Measurements from ENCODE around the gene PRSS33. TPM values are rescaled to one million over a fixed set of nuclear protein-coding genes. Genes with fewer than 3 reads are reported as not detected.

The PRSS33 gene
- total RNA-seq (not detected), polyA plus RNA-seq (not detected)

GRCh38 chr16:2787406-2787805, at the start of gene PRSS33:
TSS of gene PRSS33 (minus strand) at chr16:2787560. CDS start at chr16:2786547, 1,013 bp downstream.
- no peak within 1 kb of the TSS for H3K4me3 ChIP-seq (ENCODE audit: low read depth, low read length)
- Mint-ChIP-seq H3K36me3 (no peaks in the 10 kb centered on the region), H3K4me3 (peak within 1 kb of the TSS in 2 of 4 donors; percentile 56 to 74), H3K4me1 (peaks cover 0 to 15% (median 0%) of the 10 kb centered on the region in 4 donors), H3K27me3 (peaks cover 41% of the 10 kb centered on the region), H3K9me3 (peaks cover 0 to 3% (median 0%) of the 10 kb centered on the region in 7 donors), H3K27ac (no peak within 1 kb of the TSS)
- H3K36me3 ChIP-seq (ENCODE audit: control insufficient read depth, insufficient read depth, low read length) = no peaks in the 10 kb centered on the region
- peaks cover 11% of the 10 kb centered on the region for H3K4me1 ChIP-seq (ENCODE audit: control insufficient read depth, insufficient read depth, low read length, poor library complexity, severe bottlenecking)
- H3K9me3 ChIP-seq (ENCODE audit: control insufficient read depth in 2 of 2, low read length in 2 of 2) = no peaks in the 10 kb centered on the region
- ATAC-seq (ENCODE audit: low read depth in 2 of 2) (no peak), DNase-seq (no peak)
- H3K27ac ChIP-seq (ENCODE audit: insufficient read depth, low read length, poor library complexity, severe bottlenecking) = no peak within 1 kb of the TSS
- H3K27me3 ChIP-seq (ENCODE audit: control insufficient read depth, insufficient read depth, low read length) = no peaks in the 10 kb centered on the region

- H3K9me3 ChIP-seq (ENCODE audit: control insufficient read depth in 2 of 2, low read length in 2 of 2) = no peaks in the 10 kb centered on the region
- no peaks in the 10 kb centered on the region for H3K36me3 ChIP-seq (ENCODE audit: control insufficient read depth, insufficient read depth, low read length)
- peaks cover 0 to 32% (median 9%) of the 10 kb centered on the region in 4 donors for H3K4me1 Mint-ChIP-seq
- H3K4me3 ChIP-seq (ENCODE audit: low read depth, low read length) = no peak overlapping the region
- no peak overlapping the region for H3K27ac ChIP-seq (ENCODE audit: insufficient read depth, low read length, poor library complexity, severe bottlenecking)
- H3K9me3 Mint-ChIP-seq = peaks cover 0 to 3% (median 0%) of the 10 kb centered on the region in 7 donors
- H3K4me1 ChIP-seq (ENCODE audit: control insufficient read depth, insufficient read depth, low read length, poor library complexity, severe bottlenecking) = peaks cover 20% of the 10 kb centered on the region
- H3K27me3 Mint-ChIP-seq = peaks cover 14% of the 10 kb centered on the region
- no peaks in the 10 kb centered on the region for H3K27me3 ChIP-seq (ENCODE audit: control insufficient read depth, insufficient read depth, low read length)
- ATAC-seq (ENCODE audit: low read depth in 2 of 2) (no peak), DNase-seq (no peak)
- H3K36me3 Mint-ChIP-seq = no peaks in the 10 kb centered on the region
- no peak overlapping the region for H3K4me3 Mint-ChIP-seq
- peak overlapping the region; percentile 59 to 85 (median 64) for H3K27ac Mint-ChIP-seq
These were observed 49.5 kb upstream of the PRSS33 start for GRCh38 chr16:2836646-2837508.

- Mint-ChIP-seq H3K27ac (no peak overlapping the region), H3K36me3 (no peaks in the 10 kb centered on the region), H3K27me3 (peaks cover 14% of the 10 kb centered on the region), H3K4me1 (peaks cover 0 to 23% (median 8%) of the 10 kb centered on the region in 4 donors), H3K4me3 (peak overlapping the region in 1 of 4 donors; percentile 10), H3K9me3 (peaks cover 0 to 3% (median 0%) of the 10 kb centered on the region in 7 donors)
- H3K4me3 ChIP-seq (ENCODE audit: low read depth, low read length) = no peak overlapping the region
- DNase-seq = no peak
- no peaks in the 10 kb centered on the region for H3K27me3 ChIP-seq (ENCODE audit: control insufficient read depth, insufficient read depth, low read length)
- peaks cover 10% of the 10 kb centered on the region for H3K4me1 ChIP-seq (ENCODE audit: control insufficient read depth, insufficient read depth, low read length, poor library complexity, severe bottlenecking)
- H3K27ac ChIP-seq (ENCODE audit: insufficient read depth, low read length, poor library complexity, severe bottlenecking) = no peak overlapping the region
- ATAC-seq (ENCODE audit: low read depth in 2 of 2) = no peak
- no peaks in the 10 kb centered on the region for H3K36me3 ChIP-seq (ENCODE audit: control insufficient read depth, insufficient read depth, low read length)
- no peaks in the 10 kb centered on the region for H3K9me3 ChIP-seq (ENCODE audit: control insufficient read depth in 2 of 2, low read length in 2 of 2)
These were observed 48.5 kb upstream of the PRSS33 start for GRCh38 chr16:2835638-2836493.

GRCh38 chr16:2834968-2835367, 47.6 kb upstream of the PRSS33 start:
- Mint-ChIP-seq H3K27me3 (peaks cover 14% of the 10 kb centered on the region), H3K27ac (peak overlapping the region in 1 of 3 donors; percentile 44), H3K9me3 (peaks cover 0 to 3% (median 0%) of the 10 kb centered on the region in 7 donors), H3K4me3 (no peak overlapping the region), H3K36me3 (no peaks in the 10 kb centered on the region), H3K4me1 (peaks cover 0 to 17% (median 8%) of the 10 kb centered on the region in 4 donors)
- Histone ChIP-seq H3K36me3 (ENCODE audit: control insufficient read depth, insufficient read depth, low read length) (no peaks in the 10 kb centered on the region), H3K4me3 (ENCODE audit: low read depth, low read length) (no peak overlapping the region), H3K9me3 (ENCODE audit: control insufficient read depth in 2 of 2, low read length in 2 of 2) (no peaks in the 10 kb centered on the region), H3K27ac (ENCODE audit: insufficient read depth, low read length, poor library complexity, severe bottlenecking) (no peak overlapping the region), H3K27me3 (ENCODE audit: control insufficient read depth, insufficient read depth, low read length) (no peaks in the 10 kb centered on the region), H3K4me1 (ENCODE audit: control insufficient read depth, insufficient read depth, low read length, poor library complexity, severe bottlenecking) (peaks cover 2% of the 10 kb centered on the region)
- DNase-seq = no peak
- ATAC-seq (ENCODE audit: low read depth in 2 of 2) = no peak

GRCh38 chr16:2833776-2834175, 46.4 kb upstream of the PRSS33 start:
- Histone ChIP-seq H3K27me3 (ENCODE audit: control insufficient read depth, insufficient read depth, low read length) (no peaks in the 10 kb centered on the region), H3K36me3 (ENCODE audit: control insufficient read depth, insufficient read depth, low read length) (no peaks in the 10 kb centered on the region), H3K4me3 (ENCODE audit: low read depth, low read length) (no peak overlapping the region), H3K4me1 (ENCODE audit: control insufficient read depth, insufficient read depth, low read length, poor library complexity, severe bottlenecking) (no peaks in the 10 kb centered on the region), H3K27ac (ENCODE audit: insufficient read depth, low read length, poor library complexity, severe bottlenecking) (no peak overlapping the region), H3K9me3 (ENCODE audit: control insufficient read depth in 2 of 2, low read length in 2 of 2) (no peaks in the 10 kb centered on the region)
- no peak overlapping the region for H3K27ac Mint-ChIP-seq
- H3K36me3 Mint-ChIP-seq = no peaks in the 10 kb centered on the region
- peaks cover 0 to 3% (median 0%) of the 10 kb centered on the region in 7 donors for H3K9me3 Mint-ChIP-seq
- H3K4me3 Mint-ChIP-seq = no peak overlapping the region
- peaks cover 14% of the 10 kb centered on the region for H3K27me3 Mint-ChIP-seq
- no peak for DNase-seq
- ATAC-seq (ENCODE audit: low read depth in 2 of 2) = no peak
- H3K4me1 Mint-ChIP-seq = peaks cover 0 to 12% (median 6%) of the 10 kb centered on the region in 4 donors

- Histone ChIP-seq H3K27ac (ENCODE audit: insufficient read depth, low read length, poor library complexity, severe bottlenecking) (no peak overlapping the region), H3K4me1 (ENCODE audit: control insufficient read depth, insufficient read depth, low read length, poor library complexity, severe bottlenecking) (no peaks in the 10 kb centered on the region), H3K27me3 (ENCODE audit: control insufficient read depth, insufficient read depth, low read length) (no peaks in the 10 kb centered on the region), H3K9me3 (ENCODE audit: control insufficient read depth in 2 of 2, low read length in 2 of 2) (no peaks in the 10 kb centered on the region), H3K36me3 (ENCODE audit: control insufficient read depth, insufficient read depth, low read length) (no peaks in the 10 kb centered on the region), H3K4me3 (ENCODE audit: low read depth, low read length) (no peak overlapping the region)
- DNase-seq (no peak), ATAC-seq (ENCODE audit: low read depth in 2 of 2) (no peak)
- H3K36me3 Mint-ChIP-seq = no peaks in the 10 kb centered on the region
- no peaks in the 10 kb centered on the region for H3K4me1 Mint-ChIP-seq
- H3K9me3 Mint-ChIP-seq = peaks cover 0 to 3% (median 0%) of the 10 kb centered on the region in 7 donors
- H3K27ac Mint-ChIP-seq = no peak overlapping the region
- H3K4me3 Mint-ChIP-seq = no peak overlapping the region
- peaks cover 4% of the 10 kb centered on the region for H3K27me3 Mint-ChIP-seq
These were observed 43.8 kb upstream of the PRSS33 start for GRCh38 chr16:2831203-2831602.

- ATAC-seq (ENCODE audit: low read depth in 2 of 2) (no peak), DNase-seq (no peak)
- no peak overlapping the region for H3K4me3 ChIP-seq (ENCODE audit: low read depth, low read length)
- H3K9me3 Mint-ChIP-seq = peaks cover 0 to 1% (median 0%) of the 10 kb centered on the region in 7 donors
- H3K9me3 ChIP-seq (ENCODE audit: control insufficient read depth in 2 of 2, low read length in 2 of 2) = no peaks in the 10 kb centered on the region
- no peak overlapping the region for H3K4me3 Mint-ChIP-seq
- H3K4me1 ChIP-seq (ENCODE audit: control insufficient read depth, insufficient read depth, low read length, poor library complexity, severe bottlenecking) = no peaks in the 10 kb centered on the region
- H3K36me3 ChIP-seq (ENCODE audit: control insufficient read depth, insufficient read depth, low read length) = no peaks in the 10 kb centered on the region
- H3K27me3 Mint-ChIP-seq = peaks cover 4% of the 10 kb centered on the region
- H3K36me3 Mint-ChIP-seq = no peaks in the 10 kb centered on the region
- no peak overlapping the region for H3K27ac ChIP-seq (ENCODE audit: insufficient read depth, low read length, poor library complexity, severe bottlenecking)
- H3K4me1 Mint-ChIP-seq = no peaks in the 10 kb centered on the region
- H3K27ac Mint-ChIP-seq = no peak overlapping the region
- no peaks in the 10 kb centered on the region for H3K27me3 ChIP-seq (ENCODE audit: control insufficient read depth, insufficient read depth, low read length)
These were observed 43.0 kb upstream of the PRSS33 start for GRCh38 chr16:2830355-2830695.

Measured in CD4-positive, CD25-positive, alpha-beta regulatory T cell (primary cell).